K562 (cell line): ENCODE measurements around the gene GABRR3. TPM values are rescaled to one million over a fixed set of nuclear protein-coding genes. Genes with fewer than 3 reads are reported as not detected.

ENCODE experiments used
- ATAC-seq: fragments of 200-7000 bp; cut with Tn5 transposase; 3 replicates; pipeline ENCODE4 v1.9.1; 2020; ENCODE audit warnings: moderate library complexity
- BruUV-seq: library from RNA; stranded (reverse); fragments of 400-500 nt; replicated peaks from 2 replicates; lab custom pipeline; 2021; lab: Mats Ljungman, UMichigan
- CTCF ChIA-PET: fragments of 300-600 bp; formaldehyde crosslinking; extraction: SDS; loops from one replicate; lab custom pipeline; 2021; ENCODE audit warnings: low intra/inter-chr PET ratio; lab: Yijun Ruan, JAX
- POLR2A ChIA-PET: fragments of 300-600, 350-650 bp; sonication (Branson Sonifier 250); formaldehyde crosslinking; extraction: SDS; loops from one replicate; lab custom pipeline; 2021; ENCODE audit warnings: antibody characterized with exemption, inconsistent platforms; lab: Yijun Ruan, JAX
- DNase-seq, 4 experiments: peaks; one replicate each; pipeline versions ENCODE4 v3.0.0 to v3.0.0-alpha.2; 2011 to 2018; ENCODE audit warnings: low spot score in 3 of 4, mixed read lengths in 3 of 4; ENCODE audit errors: extremely low read depth in 1 of 4
- FAIRE-seq: peaks from 2 replicates; lab custom pipeline; 2011; peaks lifted over from hg19 to GRCh38; lab: Jason Lieb, UNC
- H2AFZ ChIP-seq: 2 replicates; pipeline ENCODE4 v1.6.0; 2011; ENCODE audit warnings: low read depth, low read length, control low read depth, inconsistent platforms
- H3K27ac ChIP-seq: fragments of 200-600 bp; 3 replicates; pipeline ENCODE4 v1.8.0; 2011; ENCODE audit warnings: low read depth, mild to moderate bottlenecking, control low read depth, inconsistent platforms, low read length, moderate library complexity, mixed read lengths; ENCODE audit errors: extremely low read depth
- H3K27me3 ChIP-seq, 2 experiments: fragments of 300-600 bp in 1 of 2; 2 replicates in 1 of 2; 3 replicates in 1 of 2; pipeline versions ENCODE4 v1.6.0 to v1.8.0; 2011; ENCODE audit warnings: inconsistent platforms in 2 of 2, low read length in 2 of 2, mild to moderate bottlenecking in 1 of 2, mixed read lengths in 1 of 2, moderate library complexity in 1 of 2; ENCODE audit not compliant: control insufficient read depth in 2 of 2, insufficient read depth in 2 of 2
- H3K36me3 ChIP-seq: fragments of 300-600 bp; 3 replicates; pipeline ENCODE4 v1.8.0; 2011; ENCODE audit warnings: mild to moderate bottlenecking, low read length, inconsistent platforms; ENCODE audit not compliant: control insufficient read depth, insufficient read depth
- H3K4me1 ChIP-seq, 2 experiments: fragments of 200-600 bp in 1 of 2; replicated peaks in 1 of 2; 2 replicates in 1 of 2; 3 replicates in 1 of 2; pipeline versions ENCODE4 v1.5.1 to v1.8.0; 2011; ENCODE audit warnings: inconsistent platforms in 2 of 2, low read length in 2 of 2, mild to moderate bottlenecking in 1 of 2, mixed read lengths in 1 of 2, moderate library complexity in 1 of 2; ENCODE audit not compliant: control insufficient read depth in 2 of 2, insufficient read depth in 2 of 2
- H3K4me2 ChIP-seq: 2 replicates; pipeline ENCODE4 v1.6.1; 2011; ENCODE audit warnings: low read length, control low read depth, inconsistent platforms, mixed read lengths; ENCODE audit not compliant: insufficient read depth
- H3K4me3 ChIP-seq: fragments of 200-600 bp; sonication (generic), shearing (Covaris generic); 2 replicates; pipeline ENCODE4 v1.5.1; 2016; ENCODE audit warnings: control low read depth, inconsistent platforms
- H3K79me2 ChIP-seq: fragments of 200-600 bp; 3 replicates; pipeline ENCODE4 v1.8.0; 2011; ENCODE audit warnings: low read length, inconsistent platforms; ENCODE audit not compliant: control insufficient read depth, insufficient read depth
- H3K9ac ChIP-seq, 2 experiments: 2 replicates each; pipeline versions ENCODE4 v1.6.0 to v1.6.1; 2011; ENCODE audit warnings: low read depth in 2 of 2, low read length in 2 of 2, control low read depth in 1 of 2, inconsistent platforms in 1 of 2, mild to moderate bottlenecking in 1 of 2, mixed read lengths in 1 of 2; ENCODE audit not compliant: insufficient read depth in 1 of 2
- H3K9me1 ChIP-seq: one replicate; pipeline ENCODE4 v1.6.0; 2011; ENCODE audit warnings: inconsistent platforms, mild to moderate bottlenecking, low read length, moderate library complexity; ENCODE audit not compliant: control insufficient read depth, insufficient read depth
- H3K9me3 ChIP-seq: replicated peaks from 2 replicates; pipeline ENCODE4 v1.5.1; 2011; ENCODE audit warnings: low read depth, low read length, inconsistent platforms; ENCODE audit not compliant: control insufficient read depth, insufficient read depth
- H4K20me1 ChIP-seq: replicated peaks from 2 replicates; pipeline ENCODE4 v1.6.1; 2011; ENCODE audit warnings: low read length, inconsistent platforms, mixed read lengths; ENCODE audit not compliant: control insufficient read depth, insufficient read depth
- FOS ChIP-seq: IDR thresholded peaks from 3 replicates; pipeline ENCODE4 v1.6.1; 2011; ENCODE audit not compliant: insufficient read length; ENCODE audit errors: extremely low read depth
- MTF1 ChIP-seq: fragments of 250-450 bp; sonication (Bioruptor Pico); IDR thresholded peaks from 2 replicates; pipeline ENCODE4 v1.9.0; 2021; ENCODE audit warnings: moderate library complexity, mild to moderate bottlenecking, inconsistent platforms, borderline replicate concordance
- POLR3G ChIP-seq: IDR thresholded peaks from 2 replicates; pipeline ENCODE4 v1.6.1; 2011; ENCODE audit not compliant: insufficient read length, insufficient replicate concordance; ENCODE audit errors: extremely low read depth
- PURB ChIP-seq: sonication (generic); formaldehyde crosslinking; IDR thresholded peaks from 2 replicates; pipeline ENCODE4 v1.9.0; 2021; ENCODE audit warnings: low read depth, mild to moderate bottlenecking, missing genetic modification reagents
- TCFL5 ChIP-seq: fragments of 250-450 bp; sonication (Bioruptor Pico); conservative IDR thresholded peaks from 2 replicates; pipeline ENCODE4 v1.6.1; 2021; ENCODE audit warnings: mild to moderate bottlenecking, moderate library complexity, matching md5 sums
- ZBTB26 ChIP-seq: fragments of 450-650 bp; formaldehyde crosslinking; IDR thresholded peaks from 2 replicates; pipeline ENCODE4 v1.4.0; 2022; ENCODE audit warnings: missing genetic modification characterization
- ZNF41 ChIP-seq: fragments of 250-450 bp; sonication (Bioruptor Pico); conservative IDR thresholded peaks from 2 replicates; pipeline ENCODE4 v1.4.0; 2020; ENCODE audit warnings: mild to moderate bottlenecking
- WGBS: fragments of 100-300 bp; shearing (Covaris generic); methylation state at CpG from one replicate; pipeline ENCODE4 v1.1.6; 2016; ENCODE audit warnings: low coverage, mixed read lengths; ENCODE audit not compliant: insufficient coverage; ENCODE audit errors: missing lambda C conversion rate; 5-methylcytosine and 5-hydroxymethylcytosine counted together
- in situ Hi-C: fragments of 300-500 bp; cut with MboI; formaldehyde crosslinking; loops from 4 replicates; pipeline ENCODE4 v1.15.0; 2018; ENCODE audit warnings: inconsistent platforms, mixed read lengths
- intact Hi-C: fragments of 100-400 bp; cut with micrococcal nuclease; formaldehyde crosslinking; loops from 2 replicates; pipeline ENCODE4 v1.14.2; 2022
- polyA plus RNA-seq, 8 experiments: library from polyadenylated mRNA; depleted of rRNA in 4 of 8; stranded (reverse) in 5 of 8; unstranded in 3 of 8; fragments of >200 nt; fragmentation: Nextera tagmentation in 2 of 8; fragmentation: Illumina TruSeq in 1 of 8; extraction: Ambion mirVana in 2 of 8; extraction: Trizol in 1 of 8; gene quantifications; 2 replicates each; pipeline versions ENCODE4 v1.2.1 to v1.2.3, GENCODE V29; 2011 to 2014; ENCODE audit warnings: inconsistent platforms in 1 of 8, missing spikeins in 1 of 8
- total RNA-seq, 7 experiments: library from RNA; depleted of rRNA in 6 of 7; stranded (reverse); fragments of >200 nt in 6 of 7; fragmentation: Illumina TruSeq in 2 of 7; extraction: Trizol in 2 of 7; gene quantifications; 2 replicates each; pipeline versions ENCODE4 v1.2.1 to v1.2.3, GENCODE V29; 2011 to 2021; ENCODE audit warnings: low replicate concordance in 1 of 7

The GABRR3 gene
- total and polyA plus RNA-seq, 9 of the 15 experiments (the other 6 are each of a cell fraction or from before 2014, with no cell fraction given), result not detected

GRCh38 chr3:98020412-98020811, 14.7 kb downstream of the GABRR3 start (continued):
- no peak for TF ChIP-seq ZNF41 (CRISPR knock-in tag)
- no peak for TF ChIP-seq POLR3G

DNA sequence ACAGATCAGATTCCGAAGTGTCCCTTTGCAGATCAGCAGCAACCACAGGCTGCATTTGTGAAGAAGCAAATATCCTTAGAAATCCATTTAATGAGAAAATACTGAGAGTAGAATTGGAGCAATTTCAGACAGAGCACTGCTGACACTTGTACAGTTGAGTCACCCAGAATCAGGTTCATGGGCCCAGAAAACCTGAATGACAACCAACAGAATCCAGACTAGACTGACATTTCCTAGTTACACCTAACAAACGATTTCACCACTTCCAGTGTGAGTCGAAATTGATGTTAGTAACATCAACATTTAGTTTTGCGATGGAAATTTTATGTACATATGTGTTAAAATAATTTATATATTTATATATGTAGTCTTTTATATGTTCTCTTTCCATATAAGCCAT, 16.8 kb downstream of the GABRR3 start:
- ChIA-PET POLR2A (no interaction called here), CTCF (no interaction called here)
- H3K9ac ChIP-seq, result no peak overlapping the region
- in situ Hi-C loops (no loop called here), intact Hi-C loops (loop anchor here (5.0 kb wide), 1 partner anchor 36 kb away; no protein-coding TSS in a partner anchor)
- H3K9me3 ChIP-seq, result no peaks in the 10 kb centered on the region
- 2% methylated on average over 4 of the region's 4 CpGs for WGBS
- no peak for FAIRE-seq
- H3K27ac ChIP-seq, result no peak overlapping the region
- no peaks in the 10 kb centered on the region for H3K27me3 ChIP-seq
- TF ChIP-seq FOS (no peak), PURB (CRISPR knock-in tag) (no peak), MTF1 (CRISPR knock-in tag) (no peak), ZBTB26 (CRISPR knock-in tag) (no peak), TCFL5 (no peak)
- H3K4me3 ChIP-seq, result no peak overlapping the region
- BruUV-seq, result no TSS peak
- no peak overlapping the region for H3K4me2 ChIP-seq
- no peak for ATAC-seq
- no peaks in the 10 kb centered on the region for H3K9me1 ChIP-seq
- no peak for DNase-seq
- no peak overlapping the region for H2AFZ ChIP-seq
- no peaks in the 10 kb centered on the region for H3K4me1 ChIP-seq
- no peaks in the 10 kb centered on the region for H4K20me1 ChIP-seq
- no peaks in the 10 kb centered on the region for H3K36me3 ChIP-seq
- no peaks in the 10 kb centered on the region for H3K79me2 ChIP-seq
